Skeletal muscle cell (primary cell): Measurements from ENCODE around the gene HAX1.
"Not testable (repeated sequence)": the region's sequence is repeated elsewhere in the genome, so short reads cannot be mapped to it uniquely, and the experiment has no call there.

Source experiments
- DNase-seq: peaks from one replicate; pipeline ENCODE4 v3.0.0-alpha.2; 2010; ENCODE audit warnings: low read depth
- H3K4me3 ChIP-seq: 2 replicates; pipeline ENCODE4 v1.5.1; 2011; ENCODE audit warnings: low read depth, mild to moderate bottlenecking, control low read depth, low read length, moderate library complexity

The HAX1 gene

DNA sequence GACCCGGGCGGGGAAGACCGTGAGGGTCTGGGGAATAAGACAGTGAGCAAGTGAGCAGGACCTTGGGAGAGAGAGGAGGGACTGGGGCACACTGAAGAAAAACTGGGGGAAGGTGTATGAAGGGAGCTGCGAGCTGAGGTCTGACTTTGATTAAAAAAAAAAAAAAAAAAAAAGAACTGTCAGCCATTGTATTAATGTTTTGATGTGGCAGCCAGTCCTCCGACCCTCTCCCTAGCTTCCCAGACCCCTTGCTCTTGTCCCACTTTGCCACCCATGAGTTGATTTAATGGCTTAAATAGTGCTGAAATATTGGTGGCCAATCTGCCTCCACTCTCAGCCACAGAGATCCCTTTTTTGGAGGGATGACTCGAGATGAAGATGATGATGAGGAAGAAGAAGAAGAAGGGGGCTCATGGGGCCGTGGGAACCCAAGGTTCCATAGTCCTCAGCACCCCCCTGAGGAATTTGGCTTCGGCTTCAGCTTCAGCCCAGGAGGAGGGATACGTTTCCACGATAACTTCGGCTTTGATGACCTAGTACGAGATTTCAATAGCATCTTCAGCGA, 652 bp downstream of the HAX1 start:
- no peak for DNase-seq
- H3K4me3 ChIP-seq, result peak overlapping the region; percentile 73

GRCh38 chr1:154276797-154277196, 4.4 kb downstream of the HAX1 start:
- no peak for DNase-seq
- no peak overlapping the region for H3K4me3 ChIP-seq

GRCh38 chr1:154287591-154287990, 15.2 kb downstream of the HAX1 start:
- DNase-seq, H3K4me3 ChIP-seq: not testable (repeated sequence)

DNA sequence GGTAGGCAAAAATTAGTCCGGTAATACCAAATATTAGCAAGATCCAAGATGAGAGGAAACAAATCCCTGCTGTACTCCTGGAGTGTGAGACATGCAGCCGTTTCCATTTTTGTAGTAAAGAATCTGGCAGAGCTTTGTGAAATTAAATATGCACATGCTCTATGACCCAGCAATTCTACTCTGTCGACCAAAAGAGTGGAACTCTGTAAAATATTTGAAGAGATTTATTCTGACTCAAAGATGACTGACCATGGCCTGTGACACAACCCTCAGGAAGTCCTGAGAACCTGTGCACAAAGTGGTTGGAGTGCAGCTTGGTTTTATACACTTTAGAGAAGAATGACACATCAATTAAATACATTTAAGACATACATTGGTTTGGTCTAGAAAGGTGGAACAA, 16.2 kb downstream of the HAX1 start:
- no peak for DNase-seq
- H3K4me3 ChIP-seq, result no peak overlapping the region

- H3K4me3 ChIP-seq, result no peak overlapping the region
- DNase-seq, result no peak
Measured at GRCh38 chr1:154290921-154291320, 18.5 kb downstream of the HAX1 start.

DNA sequence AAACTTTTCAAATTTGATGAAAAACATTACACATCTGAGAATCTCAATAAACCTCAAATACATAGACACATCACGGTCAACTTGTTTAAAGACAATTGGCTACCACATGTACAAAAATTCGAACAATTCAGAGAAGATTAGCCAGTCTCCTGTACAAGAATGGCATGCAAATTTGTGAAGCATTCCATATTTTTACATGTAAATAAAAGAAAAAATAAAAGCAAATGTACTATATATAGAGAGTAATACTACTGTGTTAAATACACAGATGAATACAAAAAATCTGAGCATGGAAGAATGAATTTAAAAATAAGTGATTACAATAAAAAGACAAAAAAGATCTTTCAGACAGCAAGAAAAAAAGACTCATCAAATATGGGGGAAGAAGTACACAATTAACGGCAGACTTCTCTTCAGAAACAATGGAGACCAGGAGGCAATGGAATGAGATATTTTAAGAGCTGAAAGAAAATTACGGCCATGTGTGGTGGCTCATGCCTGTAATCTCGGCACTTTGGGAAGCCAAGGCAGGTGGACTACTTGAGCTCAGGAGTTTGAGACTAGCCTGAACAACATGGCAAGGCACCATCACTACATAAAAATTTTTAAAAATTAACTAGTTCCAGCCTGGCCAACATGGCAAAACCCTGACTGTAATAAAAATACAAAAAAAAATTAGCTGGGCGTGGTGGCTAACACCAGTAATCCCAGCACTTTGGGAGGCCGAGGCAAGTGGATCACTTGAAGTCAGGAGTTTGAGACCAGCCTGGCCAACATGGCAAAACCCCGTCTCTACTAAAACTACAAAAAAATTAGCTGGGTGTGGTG, 23.2 kb downstream of the HAX1 start:
- H3K4me3 ChIP-seq, result no peak overlapping the region
- no peak for DNase-seq

DNA sequence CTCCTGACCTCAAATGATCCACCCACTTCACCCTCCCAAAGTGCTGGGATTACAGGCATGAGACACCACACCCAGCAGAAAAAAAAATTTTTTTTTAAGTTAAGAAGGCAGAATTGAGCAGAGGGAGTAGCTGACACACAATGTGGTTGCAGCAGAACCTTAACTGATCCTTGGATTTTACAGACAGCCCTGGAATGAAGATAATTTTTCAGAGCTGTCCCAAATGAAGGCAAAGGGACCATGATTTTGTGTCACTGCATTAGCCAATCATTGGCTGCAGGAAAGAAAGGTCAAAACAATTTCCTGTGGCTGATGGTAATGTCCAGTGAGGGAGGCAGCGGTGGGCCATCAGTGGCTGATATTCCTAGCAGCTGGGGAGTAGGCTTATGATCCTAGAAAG, 29.2 kb downstream of the HAX1 start:
- no peak for DNase-seq
- no peak overlapping the region for H3K4me3 ChIP-seq

- no peak for DNase-seq
Measured at GRCh38 chr1:154304664-154305337, 32.4 kb downstream of the HAX1 start.

GRCh38 chr1:154306151-154306550, 33.7 kb downstream of the HAX1 start:
- DNase-seq, result no peak
- H3K4me3 ChIP-seq, result no peak overlapping the region

More at GRCh38 chr1:154304664-154305337, 32.4 kb downstream of the HAX1 start:
- no peak overlapping the region for H3K4me3 ChIP-seq

DNA sequence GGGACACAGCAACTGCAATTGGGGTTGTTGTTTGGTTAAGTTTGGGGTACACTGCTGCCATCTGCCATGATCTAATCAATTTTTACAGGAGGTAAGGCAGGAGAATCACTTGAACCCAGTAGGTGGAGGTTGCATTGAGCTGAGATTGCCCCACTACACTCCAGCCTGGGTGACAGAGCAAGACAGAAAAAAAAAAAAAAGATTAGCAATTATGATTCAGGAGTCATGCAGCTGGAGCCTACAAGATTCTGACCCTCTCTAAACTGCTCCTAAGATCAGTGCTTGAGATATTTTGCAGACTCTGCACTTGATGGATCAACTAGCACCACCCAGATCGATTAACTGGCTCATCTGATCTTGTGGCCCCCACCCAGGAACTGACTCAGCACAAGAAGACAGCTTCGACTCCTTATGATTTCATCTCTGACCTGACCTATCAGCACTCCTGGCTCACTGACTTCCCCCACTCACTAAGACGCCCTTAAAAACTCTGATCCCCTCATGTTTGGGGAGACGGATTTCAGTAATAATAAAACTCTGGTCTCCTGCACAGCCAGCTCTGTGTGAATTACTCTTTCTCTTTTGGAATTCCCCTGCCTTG, 35.3 kb downstream of the HAX1 start:
- H3K4me3 ChIP-seq, DNase-seq: not testable (repeated sequence)

GRCh38 chr1:154309136-154309535, 36.7 kb downstream of the HAX1 start:
- not testable (repeated sequence) for DNase-seq, H3K4me3 ChIP-seq

DNA sequence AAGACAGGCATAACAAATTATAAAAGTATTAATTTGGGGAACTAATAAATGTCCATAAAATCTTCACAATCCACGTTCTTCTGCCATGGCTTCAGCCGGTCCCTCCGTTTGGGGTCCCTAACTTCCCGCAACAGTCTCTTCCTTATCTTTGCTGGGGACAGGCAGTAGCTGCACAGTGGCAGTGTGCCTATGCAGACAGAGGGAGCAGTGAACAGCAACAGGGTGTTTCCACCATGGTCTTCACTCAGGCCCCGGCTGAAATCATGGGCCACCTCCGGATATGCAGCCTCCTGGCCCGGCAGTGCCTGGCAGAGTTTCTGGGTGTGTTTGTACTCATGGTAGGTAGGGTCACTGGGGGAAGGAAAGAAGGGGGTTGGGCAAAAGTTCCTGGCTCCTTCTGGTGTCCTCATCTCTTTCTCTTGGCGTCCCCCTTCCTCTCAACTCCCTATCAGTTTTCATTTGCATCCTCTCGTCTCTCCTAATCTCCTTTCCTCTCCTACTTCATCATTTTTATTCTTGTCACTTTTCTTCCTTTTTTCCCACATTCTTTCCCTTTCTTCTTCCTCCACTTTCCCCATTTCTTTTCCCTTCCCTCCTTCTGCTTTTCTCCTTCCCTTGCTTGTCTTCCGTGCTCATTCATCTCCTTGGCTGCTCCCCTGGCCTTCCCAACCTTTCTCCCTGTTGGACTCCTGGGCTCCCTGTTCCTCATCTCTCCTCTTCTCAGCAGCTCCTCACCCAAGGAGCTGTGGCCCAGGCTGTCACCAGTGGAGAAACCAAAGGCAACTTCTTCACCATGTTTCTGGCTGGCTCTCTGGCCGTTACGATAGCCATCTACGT, 40.0 kb downstream of the HAX1 start:
- not testable (repeated sequence) for H3K4me3 ChIP-seq, DNase-seq

GRCh38 chr1:154313066-154313356, 40.6 kb downstream of the HAX1 start:
- no peak for DNase-seq
- no peak overlapping the region for H3K4me3 ChIP-seq

GRCh38 chr1:154314226-154314625, 41.8 kb downstream of the HAX1 start:
- not testable (repeated sequence) for DNase-seq, H3K4me3 ChIP-seq

- no peak for DNase-seq
- no peak overlapping the region for H3K4me3 ChIP-seq
Measured at GRCh38 chr1:154316704-154317103, 44.3 kb downstream of the HAX1 start.

GRCh38 chr1:154318386-154318785, 46.0 kb downstream of the HAX1 start:
- no peak for DNase-seq
- H3K4me3 ChIP-seq, result no peak overlapping the region

DNA sequence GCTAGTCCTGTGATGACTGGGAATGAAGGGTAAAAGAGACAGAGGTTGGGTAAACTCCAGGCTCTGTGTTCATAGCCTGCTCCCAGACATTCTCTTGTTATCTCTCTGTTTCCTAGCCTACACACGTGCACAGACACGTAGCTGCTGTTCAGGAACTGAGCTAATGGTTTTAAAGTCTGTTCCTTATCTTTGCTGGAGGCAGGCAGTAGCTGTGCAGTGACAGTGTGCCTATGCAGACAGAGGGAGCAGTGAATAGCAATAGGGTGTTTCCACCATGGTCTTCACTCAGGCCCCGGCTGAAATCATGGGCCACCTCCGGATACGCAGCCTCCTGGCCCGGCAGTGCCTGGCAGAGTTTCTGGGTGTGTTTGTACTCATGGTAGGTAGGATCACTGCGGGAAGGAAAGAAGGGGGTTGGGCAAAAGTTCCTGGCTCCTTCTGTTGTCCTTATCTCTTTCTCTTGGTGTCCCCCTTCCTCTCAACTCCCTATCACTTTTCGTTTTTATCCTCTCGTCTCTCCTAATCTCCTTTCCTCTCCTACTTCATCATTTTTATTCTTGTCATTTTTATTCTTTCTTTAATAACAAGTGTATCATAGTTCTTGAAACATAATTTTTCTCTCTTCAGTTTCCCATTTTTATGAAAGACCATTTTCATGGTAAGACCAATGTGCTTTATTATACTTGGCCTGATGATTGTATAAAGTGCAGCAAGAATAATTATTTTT, 48.6 kb downstream of the HAX1 start, which contains the start of gene AQP10:
AQP10 (plus strand) TSS at position 212 of the 727 bp plus-strand sequence; CDS start at position 275, 63 bp downstream.
- H3K4me3 ChIP-seq, result no peak within 1 kb of the TSS
- no peak for DNase-seq

GRCh38 chr1:154321609-154321934, 49.1 kb downstream of the HAX1 start:
- not testable (repeated sequence) for DNase-seq, H3K4me3 ChIP-seq

- no peak for DNase-seq
- H3K4me3 ChIP-seq, result no peak overlapping the region
Measured at GRCh38 chr1:154323493-154323892, 51.1 kb downstream of the HAX1 start.
